H54 (cell line): ENCODE data around the gene ATF3.
"Not testable (repeated sequence)": the region's sequence is repeated elsewhere in the genome, so short reads cannot be mapped to it uniquely, and the experiment has no call there.

Source experiments
- DNase-seq: peaks from one replicate; pipeline ENCODE4 v3.0.0; 2011; ENCODE audit warnings: low spot score, mixed read lengths; ENCODE audit not compliant: insufficient read length
- FAIRE-seq: peaks from 3 replicates; lab custom pipeline; 2011; peaks lifted over from hg19 to GRCh38; lab: Jason Lieb, UNC
- POLR2A ChIP-seq: IDR thresholded peaks from 2 replicates; pipeline ENCODE4 v1.6.1; 2011; ENCODE audit warnings: low read depth, mild to moderate bottlenecking, low read length

ATF3 gene

GRCh38 chr1:212650228-212650627 lies 41.7 kb downstream of the ATF3 start:
- FAIRE-seq: no peak
- no peak for DNase-seq
- no peak for TF ChIP-seq POLR2A

GRCh38 chr1:212651521-212651920 lies 43.0 kb downstream of the ATF3 start:
- DNase-seq: no peak
- no peak for FAIRE-seq
- no peak for TF ChIP-seq POLR2A

- TF ChIP-seq POLR2A: no peak
- FAIRE-seq: no peak
- no peak for DNase-seq
Observed at GRCh38 chr1:212651977-212652376, 43.4 kb downstream of the ATF3 start.

GRCh38 chr1:212652609-212653008 lies 44.0 kb downstream of the ATF3 start:
- no peak for DNase-seq
- TF ChIP-seq POLR2A: no peak
- no peak for FAIRE-seq

GRCh38 chr1:212655668-212656440 lies 47.3 kb downstream of the ATF3 start:
- DNase-seq: peak; percentile 70
- FAIRE-seq: peak; percentile 62
- TF ChIP-seq POLR2A: no peak

- DNase-seq (no peak), FAIRE-seq (no peak)
- TF ChIP-seq POLR2A: no peak
Observed at GRCh38 chr1:212656730-212657129, 48.2 kb downstream of the ATF3 start.

- FAIRE-seq, DNase-seq: not testable (repeated sequence)
Observed at GRCh38 chr1:212658250-212658649, 49.7 kb downstream of the ATF3 start.

GRCh38 chr1:212664409-212665199 lies 56.0 kb downstream of the ATF3 start:
- DNase-seq (no peak), FAIRE-seq (no peak)
- TF ChIP-seq POLR2A: no peak

GRCh38 chr1:212665241-212666115 lies 56.9 kb downstream of the ATF3 start:
- FAIRE-seq: no peak
- peak; percentile 75 for DNase-seq
- TF ChIP-seq POLR2A: peak; percentile 33; the same call in 1 of the 2 replicates

- DNase-seq (no peak), FAIRE-seq (no peak)
- no peak for TF ChIP-seq POLR2A
Observed at GRCh38 chr1:212666116-212666775, 57.7 kb downstream of the ATF3 start.

- peak; percentile 69 for DNase-seq
- FAIRE-seq: no peak
- no peak for TF ChIP-seq POLR2A
Observed at GRCh38 chr1:212667223-212668139, 58.9 kb downstream of the ATF3 start.

- DNase-seq (no peak), FAIRE-seq (no peak)
- TF ChIP-seq POLR2A: no peak
Observed at GRCh38 chr1:212668477-212668876, 59.9 kb downstream of the ATF3 start.
